ENCODE results near the gene MFSD2A. TPM values are rescaled to one million over a fixed set of nuclear protein-coding genes. Genes with fewer than 3 reads are reported as not detected.

MFSD2A gene
- total and polyA plus RNA-seq, 9 of the 15 experiments (the other 6 are each of a cell fraction or from before 2014, with no cell fraction given), result 0.06 to 0.40 (median 0.15) TPM; not detected in 4

GRCh38 chr1:39933956-39934941, 20.7 kb upstream of the MFSD2A start:
- POLR2A ChIA-PET, result interaction anchor here (0.5 to 1.2 kb wide), 10 partner anchors 10 to 1441 kb away, joined by 3 to 5 read pairs (median 3); no protein-coding TSS in a partner anchor
- Histone ChIP-seq H2AFZ (ENCODE audit: low read depth, low read length) (no peak overlapping the region), H3K9me1 (ENCODE audit: control insufficient read depth, insufficient read depth, low read length) (no peaks in the 10 kb centered on the region), H3K27me3 (ENCODE audit: control insufficient read depth in 2 of 2, insufficient read depth in 2 of 2, low read length in 2 of 2) (peaks cover 17 to 58% of the 10 kb centered on the region in 2 experiments; a peak in 4 of 5 replicates), H3K9ac (ENCODE audit: insufficient read depth in 1 of 2, low read depth in 2 of 2, low read length in 2 of 2) (no peak overlapping the region), H3K79me2 (ENCODE audit: control insufficient read depth, insufficient read depth, low read length) (no peaks in the 10 kb centered on the region), H3K4me3 (no peak overlapping the region), H3K9me3 (replicated peaks; ENCODE audit: control insufficient read depth, insufficient read depth, low read depth, low read length) (no peaks in the 10 kb centered on the region), H4K20me1 (replicated peaks; ENCODE audit: control insufficient read depth, insufficient read depth, low read length) (no peaks in the 10 kb centered on the region), H3K4me1 (replicated peaks in 1 of 2; ENCODE audit: control insufficient read depth in 2 of 2, insufficient read depth in 2 of 2, low read length in 2 of 2) (no peaks in the 10 kb centered on the region), H3K36me3 (ENCODE audit: control insufficient read depth, insufficient read depth, low read length) (no peaks in the 10 kb centered on the region), H3K4me2 (ENCODE audit: insufficient read depth, low read length) (no peak overlapping the region), H3K27ac (ENCODE audit: extremely low read depth, low read depth, low read length) (no peak overlapping the region)
- DNase-seq (ENCODE audit: extremely low read depth in 1 of 4, low spot score in 3 of 4), result no peak
- BruUV-seq (replicated peaks), result no TSS peak
- no peak for FAIRE-seq
- 0% methylated on average over 12 of the region's 12 CpGs for WGBS (ENCODE audit: insufficient coverage, low coverage, missing lambda C conversion rate)
- intact Hi-C loops (cut with micrococcal nuclease) (no loop called here), in situ Hi-C loops (cut with MboI) (no loop called here)
- peak; percentile 70 for ATAC-seq
- CTCF ChIA-PET (ENCODE audit: low intra/inter-chr PET ratio), result no interaction called here
- TF ChIP-seq KHSRP (IDR thresholded peaks at IDR 0.05) (no peak), SP2 (IDR thresholded peaks at IDR 0.05; ENCODE audit: extremely low read depth, low read depth, low read length, poor library complexity, severe bottlenecking) (no peak), DACH1 (IDR thresholded peaks at IDR 0.05; ENCODE audit: partially characterized antibody) (no peak), ATF6 (CRISPR knock-in tag; IDR thresholded peaks at IDR 0.05) (no peak), DLX4 (CRISPR knock-in tag; IDR thresholded peaks at IDR 0.05) (no peak), RERE (CRISPR knock-in tag; IDR thresholded peaks at IDR 0.05; ENCODE audit: borderline replicate concordance) (no peak), MLLT1 (IDR thresholded peaks at IDR 0.05) (no peak), TEAD2 (tag; IDR thresholded peaks at IDR 0.05) (no peak), GATA2 (CRISPR knock-in tag; IDR thresholded peaks at IDR 0.05) (no peak), ZNF57 (CRISPR knock-in tag; IDR thresholded peaks at IDR 0.05) (no peak)

Data from K562 (cell line).